Occipital lobe (tissue), 2 donors: ENCODE data around the gene CELSR3. TPM values are rescaled to one million over a fixed set of nuclear protein-coding genes. Genes with fewer than 3 reads are reported as not detected.

Source experiments
- DNase-seq: peaks from one replicate; lab custom pipeline; 2025; lab: John Stamatoyannopoulos, UW
- total RNA-seq: library from RNA; depleted of rRNA; stranded (reverse); fragments of >200 nt; gene quantifications from one replicate; pipeline ENCODE4 v1.2.3, GENCODE V29; 2014

The CELSR3 gene
- total RNA-seq, 1 donor from 2014 or later, result 34.5 TPM

DNA sequence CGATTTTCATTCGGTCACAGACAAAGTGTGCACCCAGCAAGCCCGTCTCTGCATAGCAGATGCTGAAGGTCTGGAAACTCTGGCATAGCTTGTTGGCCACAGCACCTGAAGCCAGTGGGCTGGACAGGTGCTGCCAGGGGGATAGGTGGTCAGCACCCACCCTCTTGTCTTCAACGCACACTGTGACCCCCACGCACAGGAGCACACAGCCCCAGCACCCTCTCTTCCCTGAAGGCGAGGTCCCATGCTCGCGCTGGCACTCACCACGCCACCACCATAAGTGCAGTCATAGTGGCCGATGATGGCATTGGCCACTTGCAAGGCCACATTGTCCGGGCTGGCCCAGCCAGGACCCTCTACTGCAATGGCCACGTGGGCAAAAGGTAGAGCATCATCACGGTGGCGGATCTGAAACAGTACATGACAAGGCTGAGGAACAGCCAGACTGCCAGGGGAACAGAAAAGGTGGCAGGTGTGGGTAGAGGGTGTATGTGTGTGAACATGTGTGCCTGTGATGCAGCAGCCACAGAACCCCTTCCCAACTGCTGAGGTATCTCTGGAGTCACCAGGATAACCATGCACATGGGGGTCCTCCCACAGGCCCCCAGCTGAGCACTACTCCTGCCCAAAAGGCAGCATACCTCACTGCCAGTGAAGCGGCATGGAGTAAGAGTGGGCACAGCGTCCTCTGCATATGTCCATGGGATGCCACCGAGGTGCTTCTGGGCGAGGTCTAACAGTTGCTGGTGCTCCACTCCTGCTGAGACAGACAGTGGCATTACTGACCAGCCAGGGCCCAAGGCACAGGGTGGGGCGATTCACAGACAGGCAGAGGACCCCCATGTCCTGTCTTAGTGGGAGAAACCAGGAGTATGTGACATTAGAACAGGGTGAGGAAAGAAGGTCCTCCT, 61.7 kb downstream of the CELSR3 start:
- DNase-seq, result no peak

DNA sequence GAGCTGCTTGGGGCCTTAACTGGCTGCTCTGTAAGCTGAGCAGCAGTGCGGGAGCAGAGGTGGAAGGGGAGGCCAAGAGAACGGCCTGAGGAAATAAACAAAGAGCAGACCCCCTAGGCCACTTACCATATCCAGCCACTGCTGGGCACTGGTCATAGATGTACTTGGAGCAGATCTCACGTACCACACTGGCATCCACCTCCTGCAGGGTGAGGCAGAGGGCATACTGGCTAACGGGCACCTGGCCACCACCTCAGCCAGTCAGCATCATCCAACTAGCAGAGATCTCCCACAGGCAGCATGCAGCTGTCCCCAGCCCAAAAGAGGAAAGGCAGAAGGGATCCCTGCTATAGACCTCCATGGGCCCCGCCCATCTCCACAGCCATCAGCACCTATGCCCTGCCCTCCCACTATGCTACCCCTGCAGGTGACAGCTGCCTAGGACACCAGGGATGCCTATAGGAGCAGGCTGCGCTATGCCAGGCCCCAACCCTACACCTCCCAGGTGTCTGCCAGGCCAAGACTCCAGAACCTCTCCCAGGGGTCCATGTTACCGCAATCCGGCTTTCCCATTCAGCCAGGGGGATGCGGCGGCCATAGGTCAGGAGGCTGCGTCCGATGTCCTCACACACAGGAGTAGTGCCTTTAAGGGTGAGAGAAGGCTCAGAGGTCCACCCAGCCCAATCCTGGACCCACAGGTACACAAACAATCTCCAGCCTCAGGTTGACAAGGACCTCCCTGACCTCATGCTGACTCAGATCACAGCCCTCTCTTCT, 63.0 kb downstream of the CELSR3 start:
- no peak for DNase-seq

DNA sequence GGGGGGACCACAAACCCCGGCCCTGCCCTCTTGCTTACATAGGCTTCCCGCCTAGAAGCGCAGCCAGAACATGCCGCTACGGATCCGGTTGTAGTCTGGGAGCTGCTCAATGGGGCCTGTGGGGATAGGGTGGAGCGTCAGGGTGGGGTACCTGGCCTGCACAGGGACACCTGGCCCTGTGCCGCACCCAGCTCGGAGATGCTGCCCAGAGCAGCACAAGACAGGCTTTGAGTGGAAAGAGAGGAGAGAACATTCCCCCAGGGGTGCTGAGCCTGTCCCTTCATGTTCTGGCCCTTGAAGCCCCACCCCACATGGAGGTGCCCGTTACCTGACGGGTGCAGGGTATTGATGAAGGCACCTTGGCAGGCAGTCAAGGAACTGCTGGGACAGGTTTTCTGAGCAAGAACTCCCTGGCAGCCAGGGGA, 63.6 kb downstream of the CELSR3 start:
- no peak for DNase-seq

DNA sequence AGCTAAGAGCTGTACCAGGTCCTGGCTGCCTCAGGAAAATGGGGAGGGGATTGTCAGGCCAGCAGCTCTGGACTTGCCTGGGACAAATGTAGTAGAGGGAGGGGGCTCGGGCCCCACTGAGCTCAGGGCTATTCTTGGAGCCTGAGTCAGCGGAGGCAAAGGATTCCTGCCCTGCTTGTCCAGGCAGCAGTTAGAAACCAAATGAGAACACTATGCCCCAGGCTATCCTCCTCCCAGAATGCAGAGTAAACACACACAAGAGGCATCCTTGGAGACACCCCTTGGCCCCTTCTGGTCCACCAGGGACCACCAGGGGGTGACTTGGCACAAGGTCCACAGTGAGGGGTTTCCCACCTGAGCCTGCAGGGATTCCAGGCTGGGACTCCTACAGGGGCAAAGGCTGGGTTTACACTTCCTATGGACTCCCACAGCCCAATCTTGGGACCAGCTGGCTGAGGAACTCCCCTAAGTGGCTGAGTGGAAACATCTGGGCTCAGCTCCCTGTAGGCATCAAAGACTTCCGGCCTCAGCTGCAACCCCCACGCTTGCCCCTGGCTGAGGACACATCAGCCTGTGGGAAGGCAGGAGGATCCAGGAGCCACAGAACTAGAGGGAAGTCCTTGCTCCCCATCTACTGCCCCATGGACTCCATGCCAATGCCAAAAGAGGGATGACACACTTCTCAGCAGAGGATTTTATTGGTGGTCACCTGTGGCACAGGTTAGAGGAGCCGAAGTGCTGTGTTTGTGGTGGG, 64.2 kb downstream of the CELSR3 start:
- no peak for DNase-seq

DNA sequence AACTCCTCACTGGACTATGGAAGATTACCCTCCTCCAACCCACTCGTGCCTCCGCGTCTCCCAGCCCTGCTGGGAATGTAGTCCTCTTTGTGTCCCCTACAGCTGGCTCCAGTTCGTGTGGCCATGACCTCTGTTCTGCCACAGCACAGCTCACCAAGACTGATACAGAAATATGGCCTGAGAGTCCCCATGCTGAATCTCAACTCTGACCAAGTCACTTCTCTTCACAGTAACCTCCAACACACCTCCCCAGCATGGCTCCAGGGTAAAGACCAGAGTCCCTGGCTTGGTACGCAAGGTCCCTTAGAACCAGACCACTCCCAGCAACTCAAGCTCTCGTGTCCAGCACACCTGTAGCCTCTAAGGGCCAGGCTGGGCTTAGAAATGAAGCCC, 65.3 kb downstream of the CELSR3 start:
- no peak for DNase-seq

DNA sequence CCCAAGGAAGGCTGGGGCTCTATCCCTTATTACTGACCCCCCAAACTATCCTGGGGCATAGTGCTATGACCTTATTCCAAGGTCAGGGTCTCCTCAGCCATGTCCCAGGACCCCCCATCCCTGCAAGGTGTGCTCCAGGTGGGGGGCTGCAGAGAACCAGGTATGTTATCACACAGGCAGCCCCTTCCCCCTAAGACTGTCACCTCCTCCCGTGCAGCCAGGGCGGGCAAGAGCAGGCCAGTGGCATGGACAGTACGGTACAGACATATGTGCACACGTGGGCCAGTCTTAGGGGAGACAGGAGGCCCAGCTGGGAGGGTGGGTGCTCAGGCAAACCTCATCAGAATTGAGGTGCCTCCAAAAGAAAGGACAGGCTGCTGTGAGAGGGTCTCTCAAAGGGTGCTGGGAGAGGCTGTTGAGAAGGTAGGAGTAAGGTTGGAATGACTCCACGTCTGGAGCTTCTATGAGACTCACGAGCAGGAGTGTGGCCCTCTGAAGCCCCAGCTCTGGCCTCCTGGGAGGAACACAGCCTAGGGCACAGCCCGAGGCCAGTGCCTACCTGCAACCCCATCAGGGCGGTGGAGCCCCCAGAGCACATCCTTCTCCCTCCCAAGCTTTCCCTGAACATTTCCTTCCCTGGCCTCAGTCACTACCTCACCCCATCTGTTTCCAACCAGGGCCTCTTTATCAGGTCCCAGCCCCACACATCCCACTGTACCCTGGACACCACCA, 65.8 kb downstream of the CELSR3 start:
- no peak for DNase-seq

DNA sequence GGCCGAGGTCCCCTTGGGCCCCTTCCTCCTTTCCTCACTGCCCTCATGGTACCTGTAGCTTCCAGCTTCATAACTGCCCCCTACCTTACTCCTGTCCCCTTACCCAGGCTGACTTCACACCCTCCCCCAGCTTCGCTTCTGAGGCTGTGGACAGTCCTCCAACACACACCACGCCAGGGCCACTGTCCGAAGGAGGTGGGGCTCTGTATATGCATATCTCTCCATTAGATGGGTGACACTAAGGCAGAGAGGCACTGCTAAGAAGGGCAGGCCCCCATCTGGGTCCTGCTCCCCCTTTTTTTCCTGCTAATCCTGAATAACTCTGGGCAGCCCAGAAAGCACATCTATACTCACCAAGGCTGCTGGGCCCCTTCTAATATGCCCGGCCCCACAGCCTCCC, 66.5 kb downstream of the CELSR3 start:
- no peak for DNase-seq

DNA sequence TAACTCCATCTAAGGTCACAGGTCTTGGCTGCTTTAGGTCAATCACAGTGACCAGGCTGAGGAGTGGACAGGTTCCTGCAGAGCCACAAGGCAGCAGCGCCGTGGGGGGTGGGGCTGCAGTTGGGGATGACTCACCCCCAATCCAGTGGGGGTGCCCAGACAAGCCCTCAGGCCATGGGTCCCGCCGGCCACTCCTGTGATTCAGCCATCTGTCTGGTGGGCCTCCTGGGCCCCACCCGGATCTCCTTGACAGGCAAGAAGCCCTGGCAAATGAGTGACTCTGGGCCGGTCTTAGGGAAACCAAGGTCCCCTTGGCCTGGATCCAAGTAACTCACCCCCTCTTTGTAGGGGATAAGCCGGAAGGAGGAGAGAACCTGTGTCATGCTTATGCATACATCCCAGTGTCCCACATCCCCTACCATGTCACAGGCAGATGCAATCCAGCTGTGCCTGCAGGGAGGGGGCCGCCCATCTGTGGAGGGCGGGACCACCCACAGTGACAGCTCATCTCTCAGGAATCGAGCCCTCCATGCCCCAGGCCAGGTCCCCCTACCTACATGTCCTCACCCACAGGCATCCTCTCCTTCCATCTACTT, 67.1 kb downstream of the CELSR3 start:
- DNase-seq, result no peak

DNA sequence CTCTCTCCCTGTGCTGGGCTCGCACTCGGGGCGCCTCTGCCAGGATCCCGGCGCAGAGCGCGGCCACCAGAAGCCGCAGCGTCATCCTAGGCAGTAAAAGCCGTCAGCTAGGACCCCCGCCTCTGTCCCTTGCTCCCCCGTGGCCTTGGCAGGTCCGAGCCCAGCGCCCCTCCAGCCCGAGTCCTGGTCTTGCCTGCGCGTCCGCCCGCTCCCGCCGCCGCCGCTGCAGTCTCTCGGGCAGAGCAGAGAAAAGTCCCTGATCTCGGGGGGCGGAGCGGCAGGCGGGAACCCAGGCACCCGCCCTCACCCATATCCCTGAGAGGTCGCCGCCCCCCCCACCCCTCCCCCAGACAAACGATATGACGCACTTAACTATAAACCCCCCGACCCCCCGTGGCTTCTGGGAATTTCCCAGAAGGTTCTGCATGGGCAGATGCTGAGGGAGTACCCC, 67.6 kb downstream of the CELSR3 start, which contains the start of gene COL7A1:
Gene COL7A1, minus strand, starts transcription at position 255 of the 451 bp plus-strand sequence. Its CDS starts 170 bp downstream, at position 85.
- DNase-seq, result no peak

DNA sequence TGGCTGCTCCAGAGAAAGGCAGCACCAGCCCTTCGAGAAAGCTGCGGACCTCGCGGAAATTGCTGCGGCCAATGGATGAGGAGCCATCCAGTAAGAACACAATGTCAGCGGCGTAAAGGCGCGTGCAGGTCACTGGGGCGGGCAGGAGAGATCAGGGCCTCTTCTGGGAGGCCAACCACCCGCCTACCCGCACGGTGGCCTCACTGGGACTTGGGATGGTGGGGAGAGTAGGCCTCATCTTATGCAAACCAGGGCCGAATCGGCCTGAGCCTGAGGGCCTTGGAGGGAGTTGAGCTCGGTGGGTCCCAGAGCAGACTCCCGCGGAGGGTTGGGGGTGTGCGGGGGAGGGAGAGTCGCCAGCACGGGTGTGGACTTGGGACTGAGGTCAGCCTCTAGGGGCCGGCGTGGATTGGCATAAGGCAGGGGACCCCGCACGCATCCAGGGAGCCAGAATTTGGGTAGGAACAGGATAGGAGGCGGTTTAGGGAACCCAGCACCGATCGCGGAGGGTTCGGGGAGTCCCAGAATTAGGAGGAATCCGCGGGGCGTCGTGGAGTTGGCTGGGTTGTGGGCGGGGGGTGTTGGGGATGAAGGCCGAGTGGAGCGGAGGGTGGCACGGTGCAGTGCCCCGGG, 68.2 kb downstream of the CELSR3 start:
- no peak for DNase-seq

DNA sequence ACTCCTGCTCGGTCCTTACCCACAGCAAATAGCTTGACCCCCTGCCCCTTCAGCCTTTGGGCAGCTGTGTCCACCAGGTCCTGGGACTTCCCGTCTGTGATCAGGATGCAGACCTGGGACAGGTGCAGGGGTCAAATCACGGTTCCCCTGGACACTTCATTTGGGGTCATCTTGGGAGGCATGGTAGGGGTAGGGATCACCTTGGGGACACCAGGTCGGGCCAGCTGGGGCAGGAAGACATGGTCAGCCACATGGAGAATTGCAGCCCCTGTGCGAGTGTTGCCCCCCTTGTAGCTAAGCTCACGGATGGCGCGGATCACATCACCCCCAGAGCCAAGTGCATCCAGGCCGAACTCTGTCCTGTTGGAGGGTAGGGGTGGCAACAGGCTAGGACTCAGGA, 69.3 kb downstream of the CELSR3 start:
- no peak for DNase-seq

DNA sequence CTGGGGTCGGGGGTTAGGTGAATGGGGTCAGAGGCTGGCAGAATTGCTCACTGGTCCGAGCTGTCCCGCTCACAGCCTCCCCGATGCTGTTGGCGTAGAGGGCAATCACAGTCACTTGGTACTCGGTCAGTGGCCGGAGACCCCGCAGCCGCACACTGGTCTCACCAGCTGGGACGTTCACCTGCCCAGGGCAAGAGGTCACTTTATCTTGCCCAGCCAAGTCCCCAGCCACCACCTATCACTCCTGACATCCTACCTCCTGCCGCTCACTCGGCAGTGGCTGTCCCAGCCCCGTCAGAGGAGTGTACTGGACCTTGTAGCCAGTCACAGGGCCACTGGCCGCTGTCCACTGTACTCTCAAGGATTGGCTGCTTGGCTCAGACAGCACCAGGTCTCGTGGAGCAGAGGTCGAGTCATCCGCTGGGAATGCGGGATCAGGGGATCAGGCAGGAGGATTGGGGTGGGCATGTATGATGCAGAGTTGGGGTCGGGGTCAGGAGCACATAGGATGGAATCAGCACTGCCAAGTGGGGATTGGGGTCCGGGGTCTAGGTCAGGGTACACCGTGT, 70.1 kb downstream of the CELSR3 start:
- no peak for DNase-seq

DNA sequence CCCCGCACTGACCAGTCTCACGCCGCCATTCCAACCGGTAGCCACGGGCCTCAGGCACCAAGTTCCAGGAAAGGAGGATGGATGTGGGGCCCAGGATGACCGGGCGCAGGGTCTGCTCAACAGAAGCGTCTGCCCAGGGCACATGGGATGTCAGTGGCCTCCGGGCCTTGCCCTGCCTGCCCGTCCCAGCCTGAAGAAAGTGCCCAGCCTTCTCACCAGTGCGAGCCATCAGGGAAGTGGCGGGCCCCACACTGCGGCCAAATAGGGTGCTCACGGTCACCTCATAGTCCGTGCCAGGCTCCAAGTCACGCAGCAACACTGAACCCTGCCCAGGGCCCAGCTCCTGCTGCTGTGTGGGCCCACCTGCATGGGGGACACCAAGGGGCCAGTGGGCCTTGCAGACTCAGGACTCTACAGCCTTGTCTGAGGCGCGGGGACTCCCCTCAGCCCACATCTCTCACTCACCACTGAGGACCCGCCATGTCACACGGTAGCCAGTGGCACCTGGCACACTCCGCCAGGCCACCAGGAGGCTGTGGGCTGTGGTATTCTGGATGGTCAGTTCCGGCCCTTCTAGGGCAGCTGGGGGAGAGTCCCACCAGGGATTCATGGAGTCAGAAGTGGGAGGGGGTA, 70.7 kb downstream of the CELSR3 start:
- no peak for DNase-seq

DNA sequence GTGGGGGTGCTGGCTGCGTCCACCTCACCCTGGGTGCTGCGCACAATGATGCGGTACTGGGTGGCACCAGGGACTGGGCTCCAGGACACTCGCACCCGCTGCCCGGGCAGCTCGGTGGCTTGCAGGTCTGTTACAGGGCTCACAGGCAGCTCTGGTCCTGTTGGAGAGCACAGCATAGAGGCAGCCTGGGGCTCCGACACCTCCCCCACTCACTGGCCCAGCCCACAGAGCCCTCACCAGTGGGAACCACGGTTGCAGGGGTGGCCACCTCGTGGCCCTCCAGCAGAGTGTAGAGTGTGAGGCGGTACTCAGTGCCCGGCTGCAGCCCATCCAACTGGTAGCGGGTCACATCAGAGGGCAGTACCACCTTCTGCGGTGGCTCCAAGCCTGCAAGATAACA, 71.2 kb downstream of the CELSR3 start:
- DNase-seq, result no peak

DNA sequence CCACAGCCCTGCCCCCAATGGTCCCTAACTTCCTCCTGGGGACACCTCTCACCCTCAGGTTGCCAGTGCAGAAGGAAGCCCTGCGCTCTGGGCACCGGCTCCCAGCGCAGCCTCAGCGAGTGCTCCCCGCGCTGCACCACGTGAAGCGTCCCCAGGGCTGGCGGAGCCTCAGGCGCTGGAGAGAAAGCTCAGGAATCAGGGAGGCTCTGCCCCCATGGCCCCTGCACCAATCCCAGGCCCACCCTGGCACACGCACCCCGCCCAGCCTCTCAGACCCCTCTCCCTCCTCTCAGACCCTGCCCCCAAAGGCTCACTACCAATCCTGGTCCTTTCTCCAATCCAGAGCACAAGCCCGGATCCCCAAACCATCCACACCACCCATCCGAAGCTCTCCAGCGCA, 74.5 kb downstream of the CELSR3 start:
- no peak for DNase-seq

DNA sequence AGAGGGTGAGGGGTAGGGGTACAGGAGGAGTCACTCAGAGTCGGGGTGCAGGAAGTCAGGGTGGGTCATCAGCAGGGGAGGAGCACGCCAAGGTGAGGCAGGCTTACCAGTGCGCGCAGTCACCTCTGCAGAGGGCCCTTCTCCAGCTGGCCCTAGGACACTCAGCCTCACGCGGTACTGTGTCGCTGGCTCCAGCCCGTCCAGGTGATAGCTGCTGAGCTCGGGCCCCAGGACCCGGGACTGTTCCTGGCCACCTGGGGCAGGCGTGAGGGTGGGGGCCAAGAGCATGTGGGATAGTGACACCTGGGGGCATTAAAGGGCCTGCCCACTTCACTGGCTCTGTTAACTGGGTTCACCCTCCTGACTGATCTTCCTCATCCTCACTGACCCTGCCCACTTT, 75.0 kb downstream of the CELSR3 start:
- DNase-seq, result no peak
